Cardiac muscle cell (in vitro differentiated cells and primary cell): ENCODE results near the gene PRKG1. TPM values are rescaled to one million over a fixed set of nuclear protein-coding genes. Genes with fewer than 3 reads are reported as not detected.

Experiments
- DNase-seq, 2 donors: peaks; one replicate each; pipeline versions ENCODE4 v3.0.0 to v3.0.0-alpha.2; 2010 to 2017; ENCODE audit warnings: low read depth in 1 of 2, low spot score in 1 of 2
- H3K27ac ChIP-seq: fragments of 200-600 bp; sonication (generic); 2 replicates; pipeline ENCODE4 v1.5.1; 2016
- H3K27me3 ChIP-seq: fragments of 200-600 bp; sonication (generic); 2 replicates; pipeline ENCODE4 v1.6.0; 2016; ENCODE audit warnings: control low read depth
- H3K36me3 ChIP-seq: fragments of 200-600 bp; sonication (generic); 2 replicates; pipeline ENCODE4 v1.5.1; 2016; ENCODE audit warnings: control low read depth
- H3K4me1 ChIP-seq: fragments of 200-600 bp; sonication (generic); 2 replicates; pipeline ENCODE4 v1.8.1; 2017; ENCODE audit warnings: low read depth, mild to moderate bottlenecking, mixed run types
- H3K4me3 ChIP-seq: fragments of 200-600 bp; sonication (generic); 2 replicates; pipeline ENCODE4 v1.5.1; 2016; ENCODE audit warnings: mild to moderate bottlenecking
- H3K9me3 ChIP-seq: fragments of 200-600 bp; sonication (generic); 2 replicates; pipeline ENCODE4 v1.5.1; 2017; ENCODE audit warnings: low read depth, mild to moderate bottlenecking, control low read depth
- polyA plus RNA-seq: library from polyadenylated mRNA; unstranded; fragments of >200 nt; fragmentation: Nextera tagmentation; extraction: Ambion mirVana; gene quantifications from 2 replicates; pipeline ENCODE4 v1.2.1, GENCODE V29; 2016
- total RNA-seq: library from RNA; depleted of rRNA; stranded (reverse); fragments of >200 nt; gene quantifications from 2 replicates; pipeline ENCODE4 v1.2.3, GENCODE V29; 2016
- TF ChIP-seq, protein P1 (sequence below): IDR thresholded peaks from 2 replicates; pipeline ENCODE4 v1.5.1; 2012; ENCODE audit warnings: low read depth, mild to moderate bottlenecking, low read length

The PRKG1 gene
- total and polyA plus RNA-seq, 2 experiments from 2014 or later: 2.9 to 13.3 TPM

DNA sequence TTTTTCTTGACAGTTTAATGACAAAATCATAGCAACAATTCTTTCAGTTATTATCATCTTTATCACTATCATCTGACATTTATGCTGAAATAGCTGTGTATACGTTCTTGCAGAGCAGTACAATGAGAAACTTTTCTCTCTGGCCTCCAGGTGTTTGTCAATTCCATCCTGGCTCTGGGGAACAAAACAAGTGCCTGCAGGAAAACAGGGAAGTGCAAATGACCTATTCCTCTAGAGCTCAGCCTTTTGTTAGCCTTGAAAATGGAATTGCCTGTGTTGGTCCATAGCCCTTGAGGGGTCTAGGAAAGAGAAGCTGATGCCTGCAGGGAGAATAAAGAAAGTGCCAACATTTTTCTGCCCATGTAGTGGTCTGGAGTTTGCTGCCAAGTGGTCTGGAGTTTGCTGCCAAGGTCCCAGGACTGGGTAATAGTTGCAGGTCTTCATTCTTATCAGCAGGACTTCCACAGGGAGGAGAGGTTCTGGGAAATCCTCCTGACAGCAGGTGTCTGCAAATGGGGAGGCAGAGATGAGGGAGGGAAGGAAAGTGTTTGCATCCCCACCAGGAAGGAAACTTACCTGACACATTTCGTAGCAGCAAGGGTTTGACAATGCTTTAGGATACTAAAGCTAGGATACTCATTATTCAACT is 635.2 kb downstream of the PRKG1 start:
- DNase-seq: no peak
- TF ChIP-seq, protein P1, sequence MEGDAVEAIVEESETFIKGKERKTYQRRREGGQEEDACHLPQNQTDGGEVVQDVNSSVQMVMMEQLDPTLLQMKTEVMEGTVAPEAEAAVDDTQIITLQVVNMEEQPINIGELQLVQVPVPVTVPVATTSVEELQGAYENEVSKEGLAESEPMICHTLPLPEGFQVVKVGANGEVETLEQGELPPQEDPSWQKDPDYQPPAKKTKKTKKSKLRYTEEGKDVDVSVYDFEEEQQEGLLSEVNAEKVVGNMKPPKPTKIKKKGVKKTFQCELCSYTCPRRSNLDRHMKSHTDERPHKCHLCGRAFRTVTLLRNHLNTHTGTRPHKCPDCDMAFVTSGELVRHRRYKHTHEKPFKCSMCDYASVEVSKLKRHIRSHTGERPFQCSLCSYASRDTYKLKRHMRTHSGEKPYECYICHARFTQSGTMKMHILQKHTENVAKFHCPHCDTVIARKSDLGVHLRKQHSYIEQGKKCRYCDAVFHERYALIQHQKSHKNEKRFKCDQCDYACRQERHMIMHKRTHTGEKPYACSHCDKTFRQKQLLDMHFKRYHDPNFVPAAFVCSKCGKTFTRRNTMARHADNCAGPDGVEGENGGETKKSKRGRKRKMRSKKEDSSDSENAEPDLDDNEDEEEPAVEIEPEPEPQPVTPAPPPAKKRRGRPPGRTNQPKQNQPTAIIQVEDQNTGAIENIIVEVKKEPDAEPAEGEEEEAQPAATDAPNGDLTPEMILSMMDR: no peak
- no peaks in the 10 kb centered on the region for H3K9me3 ChIP-seq

DNA sequence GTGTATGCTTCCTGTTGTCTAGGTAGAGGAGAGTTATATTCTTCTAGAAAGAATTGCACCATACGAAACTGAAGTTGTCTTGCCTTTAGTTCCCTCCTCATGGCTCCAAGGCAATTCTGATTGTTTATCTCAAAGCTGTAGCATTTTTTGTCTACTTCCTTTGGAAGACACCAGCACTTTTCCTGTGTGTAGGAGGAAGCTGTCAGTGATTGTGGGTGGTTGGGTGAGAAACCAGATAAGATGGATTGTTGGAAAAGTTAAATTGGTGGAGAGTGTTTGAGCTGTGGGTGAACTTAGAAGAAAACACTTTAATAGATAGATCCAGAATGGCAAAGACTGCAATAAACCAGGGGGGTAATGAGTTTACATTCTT is 637.2 kb downstream of the PRKG1 start:
- peak in 1 of 2 donors; percentile 66 for DNase-seq
- Histone ChIP-seq H3K27me3 (no peaks in the 10 kb centered on the region), H3K36me3 (no peaks in the 10 kb centered on the region), H3K4me1 (peaks cover 3% of the 10 kb centered on the region), H3K9me3 (no peaks in the 10 kb centered on the region), H3K4me3 (no peak overlapping the region), H3K27ac (no peak overlapping the region)
- TF ChIP-seq, protein P1: no peak

More for the DNA sequence above, 635.2 kb downstream of the PRKG1 start:
- H3K27me3 ChIP-seq: no peaks in the 10 kb centered on the region
- H3K4me1 ChIP-seq: peaks cover 3% of the 10 kb centered on the region
- H3K27ac ChIP-seq: no peak overlapping the region
- no peaks in the 10 kb centered on the region for H3K36me3 ChIP-seq
- H3K4me3 ChIP-seq: no peak overlapping the region

DNA sequence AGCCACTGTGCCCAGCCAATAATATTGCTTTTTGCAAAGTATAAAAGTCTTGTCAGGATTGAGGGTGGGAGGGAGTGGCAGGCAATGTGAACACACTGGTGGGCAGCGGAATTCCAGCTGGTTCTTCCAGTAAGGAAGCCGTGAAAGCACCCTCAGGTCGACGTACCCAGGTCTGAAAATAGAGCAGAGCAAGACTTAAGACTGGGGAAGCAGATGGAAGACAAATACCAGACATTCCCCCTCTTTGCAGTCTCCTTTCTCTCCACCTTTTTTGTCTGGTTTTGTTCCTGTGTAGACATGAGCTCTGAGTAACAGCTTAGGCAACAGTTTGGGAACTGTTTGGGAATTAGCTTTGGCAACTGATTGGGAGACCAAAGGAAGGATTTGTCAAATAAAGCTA is 642.7 kb downstream of the PRKG1 start:
- DNase-seq: no peak
- Histone ChIP-seq H3K4me3 (no peak overlapping the region), H3K27me3 (no peaks in the 10 kb centered on the region), H3K27ac (no peak overlapping the region), H3K36me3 (no peaks in the 10 kb centered on the region), H3K9me3 (no peaks in the 10 kb centered on the region), H3K4me1 (no peaks in the 10 kb centered on the region)
- TF ChIP-seq, protein P1: no peak

DNA sequence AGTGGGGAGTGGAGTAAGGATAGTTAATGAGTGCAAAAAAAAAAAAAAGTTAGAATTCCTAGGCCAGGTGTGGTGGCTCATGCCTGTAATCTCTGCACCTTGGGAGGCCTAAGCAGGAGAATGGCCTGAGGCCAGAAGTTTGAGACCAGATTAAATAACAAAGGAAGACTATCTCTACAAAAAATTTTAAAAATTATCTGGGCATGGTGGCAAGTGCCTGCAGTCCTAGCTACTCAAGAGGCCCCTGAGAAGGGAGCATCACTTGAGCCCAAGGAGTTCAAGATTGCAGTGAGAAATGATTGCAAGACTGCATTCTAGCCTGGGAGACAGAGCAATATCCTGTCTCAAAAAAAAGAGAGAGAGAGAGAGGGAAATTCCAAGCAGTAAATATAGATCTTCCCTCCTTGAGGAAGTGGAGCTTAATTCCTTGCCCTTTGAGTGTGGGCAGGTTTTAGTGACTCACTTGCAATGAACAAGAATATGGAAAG is 644.6 kb downstream of the PRKG1 start:
- Histone ChIP-seq H3K27ac (no peak overlapping the region), H3K4me1 (no peaks in the 10 kb centered on the region), H3K36me3 (no peaks in the 10 kb centered on the region), H3K27me3 (no peaks in the 10 kb centered on the region), H3K4me3 (no peak overlapping the region), H3K9me3 (no peaks in the 10 kb centered on the region)
- TF ChIP-seq, protein P1: no peak
- peak in 1 of 2 donors; percentile 72 for DNase-seq

- TF ChIP-seq, protein P1: no peak
These were observed 649.8 kb downstream of the PRKG1 start for GRCh38 chr10:51724038-51724437.

More at GRCh38 chr10:51724038-51724437, 649.8 kb downstream of the PRKG1 start:
- Histone ChIP-seq H3K4me1 (no peaks in the 10 kb centered on the region), H3K36me3 (no peaks in the 10 kb centered on the region), H3K9me3 (no peaks in the 10 kb centered on the region), H3K27me3 (no peaks in the 10 kb centered on the region), H3K27ac (no peak overlapping the region), H3K4me3 (no peak overlapping the region)
- DNase-seq: no peak
